Common myeloid progenitor, CD34-positive (primary cell): ENCODE measurements around the gene CAMTA1.

ENCODE experiments used
- CTCF ChIA-PET: fragments of 350-600 bp; sonication (Branson Sonifier 250); formaldehyde crosslinking; loops from one replicate; lab custom pipeline; 2021; ENCODE audit warnings: antibody characterized with exemption; lab: Charles Lee
- POLR2A ChIA-PET: fragments of 350-600 bp; sonication (Branson Sonifier 250); formaldehyde crosslinking; loops from one replicate; lab custom pipeline; 2021; ENCODE audit warnings: antibody characterized with exemption; lab: Charles Lee
- DNase-seq, 3 donors: peaks; one replicate each; pipeline versions ENCODE4 v3.0.0 to v3.0.0-alpha.2; 2013
- H3K27ac ChIP-seq, 2 experiments: 1 replicate in 1 of 2; 2 replicates in 1 of 2; pipeline ENCODE4 v1.7.0; 2013; ENCODE audit warnings: inconsistent platforms in 2 of 2, low read length in 2 of 2, mild to moderate bottlenecking in 2 of 2, low read depth in 1 of 2, moderate library complexity in 1 of 2; ENCODE audit not compliant: severe bottlenecking in 2 of 2, insufficient read depth in 1 of 2, poor library complexity in 1 of 2
- H3K27me3 ChIP-seq, 5 experiments: replicated peaks in 2 of 5; 1 replicate in 3 of 5; 2 replicates in 2 of 5; pipeline versions ENCODE4 v1.6.1 to v1.7.0; 2013; ENCODE audit warnings: low read length in 4 of 5, mild to moderate bottlenecking in 2 of 5, moderate library complexity in 2 of 5, inconsistent platforms in 1 of 5; ENCODE audit not compliant: insufficient read depth in 5 of 5, control insufficient read depth in 4 of 5
- H3K36me3 ChIP-seq, 4 experiments: 1 replicate in 2 of 4; 2 replicates in 2 of 4; pipeline versions ENCODE4 v1.6.1 to v1.7.0; 2013; ENCODE audit warnings: low read length in 3 of 4, control low read depth in 1 of 4, mild to moderate bottlenecking in 1 of 4; ENCODE audit not compliant: control insufficient read depth in 4 of 4, insufficient read depth in 4 of 4
- H3K4me1 ChIP-seq, 4 experiments: 1 replicate in 3 of 4; 2 replicates in 1 of 4; pipeline versions ENCODE4 v1.6.1 to v1.7.1; 2013; ENCODE audit warnings: low read length in 3 of 4, mild to moderate bottlenecking in 3 of 4, control low read depth in 1 of 4, inconsistent platforms in 1 of 4, moderate library complexity in 1 of 4; ENCODE audit not compliant: control insufficient read depth in 4 of 4, insufficient read depth in 4 of 4; ENCODE audit errors: control extremely low read depth in 1 of 4
- H3K4me3 ChIP-seq, 7 experiments: 1 replicate in 4 of 7; 2 replicates in 3 of 7; pipeline versions ENCODE4 v1.5.1 to v1.7.0; 2013; ENCODE audit warnings: mild to moderate bottlenecking in 7 of 7, low read length in 6 of 7, moderate library complexity in 6 of 7, inconsistent platforms in 2 of 7, low read depth in 2 of 7, control low read depth in 1 of 7; ENCODE audit not compliant: insufficient read depth in 4 of 7, control insufficient read depth in 1 of 7; ENCODE audit errors: extremely low read depth in 1 of 7
- H3K9me3 ChIP-seq, 5 experiments: 1 replicate in 4 of 5; 2 replicates in 1 of 5; pipeline versions ENCODE4 v1.6.1 to v1.7.1; 2013; ENCODE audit warnings: low read length in 4 of 5, mild to moderate bottlenecking in 2 of 5, inconsistent platforms in 1 of 5, low read depth in 1 of 5, moderate library complexity in 1 of 5; ENCODE audit not compliant: control insufficient read depth in 4 of 5, insufficient read depth in 2 of 5; ENCODE audit errors: control extremely low read depth in 1 of 5
- WGBS: methylation state at CpG from one replicate; pipeline ENCODE4 v1.1.5; 2013; ENCODE audit not compliant: insufficient coverage; 5-methylcytosine and 5-hydroxymethylcytosine counted together

The CAMTA1 gene

GRCh38 chr1:7621334-7622219 is 836.3 kb downstream of the CAMTA1 start:
- H3K4me3 ChIP-seq = no peak overlapping the region
- no peaks in the 10 kb centered on the region for H3K9me3 ChIP-seq
- no peaks in the 10 kb centered on the region for H3K36me3 ChIP-seq
- no peak overlapping the region for H3K27ac ChIP-seq
- peaks cover 0 to 4% (median 1%) of the 10 kb centered on the region in 5 experiments for H3K27me3 ChIP-seq
- no peak for DNase-seq
- whole genome bisulfite sequencing = 71% methylated on average over 21 of the region's 24 CpGs
- POLR2A ChIA-PET = no interaction called here
- CTCF ChIA-PET = no interaction called here
- no peaks in the 10 kb centered on the region for H3K4me1 ChIP-seq

- ChIA-PET POLR2A (no interaction called here), CTCF (interaction anchor here (1.5 kb wide), 1 partner anchor 9 kb away, joined by 5 read pairs; no protein-coding TSS in a partner anchor)
- WGBS = 96% methylated on average over 8 of the region's 8 CpGs
- Histone ChIP-seq H3K36me3 (no peaks in the 10 kb centered on the region), H3K27me3 (peaks cover 0 to 4% (median 1%) of the 10 kb centered on the region in 5 experiments), H3K9me3 (no peaks in the 10 kb centered on the region), H3K4me3 (no peak overlapping the region), H3K27ac (no peak overlapping the region), H3K4me1 (no peaks in the 10 kb centered on the region)
- no peak for DNase-seq
Measured at GRCh38 chr1:7623842-7624241, 838.6 kb downstream of the CAMTA1 start.

DNA sequence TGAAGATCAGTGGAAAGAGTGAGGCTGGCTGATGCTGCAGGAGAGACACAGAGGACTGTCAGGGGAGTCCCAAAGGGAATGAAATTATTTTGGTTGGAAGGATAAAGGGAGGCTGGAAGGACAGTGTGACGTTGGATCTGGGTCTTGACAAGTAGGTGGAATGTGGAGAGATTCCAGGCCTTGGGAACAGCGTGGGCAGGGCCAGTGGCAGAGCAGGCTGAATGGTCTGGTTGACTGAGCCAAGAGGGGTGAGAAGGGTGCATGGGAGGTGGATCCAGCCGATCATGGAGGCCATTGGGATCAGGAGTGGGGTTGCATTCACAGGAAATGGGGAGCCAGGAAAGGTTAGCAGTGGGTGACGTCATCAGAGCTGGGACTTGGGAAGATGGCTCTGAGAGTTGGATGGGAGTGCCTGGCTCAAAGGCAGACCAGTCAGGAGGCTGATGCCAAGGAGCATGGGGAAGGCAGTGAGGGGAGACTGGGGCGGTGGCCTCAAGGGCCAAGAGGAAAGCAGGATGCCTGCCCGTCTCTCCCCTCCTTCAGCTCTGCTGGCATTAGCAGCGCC is 839.6 kb downstream of the CAMTA1 start:
- WGBS = 96% methylated on average over 7 of the region's 7 CpGs
- Histone ChIP-seq H3K36me3 (no peaks in the 10 kb centered on the region), H3K9me3 (no peaks in the 10 kb centered on the region), H3K4me1 (no peaks in the 10 kb centered on the region), H3K4me3 (no peak overlapping the region), H3K27me3 (peaks cover 0 to 3% (median 1%) of the 10 kb centered on the region in 5 experiments), H3K27ac (no peak overlapping the region)
- POLR2A ChIA-PET = interaction anchor here (0.6 kb wide), 1 partner anchor 620 kb away, joined by 3 read pairs; no protein-coding TSS in a partner anchor
- DNase-seq = no peak
- CTCF ChIA-PET = no interaction called here

- Histone ChIP-seq H3K9me3 (no peaks in the 10 kb centered on the region), H3K27me3 (peaks cover 0 to 3% (median 1%) of the 10 kb centered on the region in 5 experiments), H3K4me1 (no peaks in the 10 kb centered on the region), H3K4me3 (no peak overlapping the region), H3K27ac (no peak overlapping the region), H3K36me3 (no peaks in the 10 kb centered on the region)
- POLR2A ChIA-PET = interaction anchor here (0.6 kb wide), 1 partner anchor 620 kb away, joined by 3 read pairs; no protein-coding TSS in a partner anchor
- no peak for DNase-seq
- CTCF ChIA-PET = no interaction called here
- WGBS = 94% methylated on average over 9 of the region's 12 CpGs
Measured at GRCh38 chr1:7625401-7625800, 840.1 kb downstream of the CAMTA1 start.

DNA sequence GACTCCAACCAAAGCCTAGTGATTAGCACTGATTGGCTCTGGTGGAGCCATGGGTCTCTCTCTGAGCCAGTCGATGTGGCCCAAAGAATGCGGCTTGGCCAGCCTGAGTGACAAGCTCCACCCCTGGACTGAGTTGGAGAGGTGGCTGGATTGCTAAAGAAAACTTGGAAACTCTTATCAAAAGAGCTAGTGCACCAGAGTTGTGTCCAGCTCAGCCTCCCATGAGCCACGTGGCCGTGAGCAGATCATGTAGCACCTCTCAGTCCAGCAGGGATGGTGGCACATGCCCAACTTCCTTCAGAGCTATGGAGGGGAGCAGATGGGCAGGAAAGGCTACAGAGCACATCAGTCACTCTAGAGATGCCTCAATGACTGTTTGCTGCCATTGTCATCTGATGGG is 843.0 kb downstream of the CAMTA1 start:
- no peaks in the 10 kb centered on the region for H3K9me3 ChIP-seq
- no peaks in the 10 kb centered on the region for H3K36me3 ChIP-seq
- H3K27me3 ChIP-seq = peaks cover 0 to 1% (median 0%) of the 10 kb centered on the region in 5 experiments
- WGBS = 96% methylated on average over 4 of the region's 4 CpGs
- POLR2A ChIA-PET = no interaction called here
- H3K4me1 ChIP-seq = peaks cover 0 to 27% (median 11%) of the 10 kb centered on the region in 4 experiments
- CTCF ChIA-PET = interaction anchor here (0.6 to 0.9 kb wide), 2 partner anchors 21 to 632 kb away, joined by 3 read pairs; no protein-coding TSS in a partner anchor
- no peak overlapping the region for H3K4me3 ChIP-seq
- H3K27ac ChIP-seq = no peak overlapping the region
- no peak for DNase-seq

GRCh38 chr1:7629011-7629410 is 843.8 kb downstream of the CAMTA1 start:
- WGBS = 98% methylated on average over 8 of the region's 8 CpGs
- Histone ChIP-seq H3K27me3 (peaks cover 0 to 1% (median 0%) of the 10 kb centered on the region in 5 experiments), H3K9me3 (no peaks in the 10 kb centered on the region), H3K4me1 (peaks cover 0 to 34% (median 12%) of the 10 kb centered on the region in 4 experiments), H3K4me3 (no peak overlapping the region), H3K27ac (no peak overlapping the region), H3K36me3 (no peaks in the 10 kb centered on the region)
- ChIA-PET CTCF (interaction anchor here (1.1 kb wide), 1 partner anchor 14 kb away, joined by 3 read pairs; no protein-coding TSS in a partner anchor), POLR2A (no interaction called here)
- no peak for DNase-seq
